GM21360 (cell line): Measurements from ENCODE around the gene CTF1.

Experiments used
- ATAC-seq: cut with Tn5 transposase; IDR thresholded peaks from one replicate; pipeline ENCODE4 v1.9.1; 2021; ENCODE audit warnings: mild to moderate bottlenecking, moderate library complexity; ENCODE audit not compliant: unreplicated experiment

Gene CTF1

GRCh38 chr16:30953111-30953510, 56.7 kb downstream of the CTF1 start:
- ATAC-seq: no peak
